Activated CD4-positive, CD25-positive, alpha-beta regulatory T cell treated with anti-CD3 and anti-CD28 coated beads, Interleukin-2, amount 50 U/mL, for 24 hours (primary cell): Measurements from ENCODE around the gene CENPP.
A peak's percentile ranks its signal among the peaks of the same experiment; 100 is the strongest.

ENCODE experiments used
- ATAC-seq, 2 donors: fragments of 150-1000 bp; cut with Tn5 transposase; one replicate each; pipeline ENCODE4 v1.10.0; 2021; ENCODE audit warnings: mild to moderate bottlenecking in 1 of 2, moderate library complexity in 1 of 2

The CENPP gene

DNA sequence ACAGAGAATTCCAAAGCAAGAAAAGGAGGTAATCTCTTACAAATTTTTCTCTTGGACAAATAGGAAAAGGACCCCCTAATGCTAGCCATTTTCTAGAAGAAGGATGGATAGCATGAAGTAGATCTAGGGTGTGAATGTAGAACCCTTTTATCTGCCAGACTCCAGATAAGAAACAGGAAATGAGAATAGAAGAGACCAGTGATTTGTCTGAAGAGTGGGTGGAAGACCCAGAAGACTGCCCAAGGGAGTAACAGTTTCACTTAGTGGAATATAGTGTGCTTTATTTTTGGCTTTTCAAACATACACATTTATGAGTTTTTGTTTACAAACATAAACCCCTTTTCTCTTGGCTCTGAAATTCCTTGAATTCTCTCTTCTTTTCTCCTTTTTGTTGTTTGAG, 185.0 kb downstream of the CENPP start:
- ATAC-seq = no peak

DNA sequence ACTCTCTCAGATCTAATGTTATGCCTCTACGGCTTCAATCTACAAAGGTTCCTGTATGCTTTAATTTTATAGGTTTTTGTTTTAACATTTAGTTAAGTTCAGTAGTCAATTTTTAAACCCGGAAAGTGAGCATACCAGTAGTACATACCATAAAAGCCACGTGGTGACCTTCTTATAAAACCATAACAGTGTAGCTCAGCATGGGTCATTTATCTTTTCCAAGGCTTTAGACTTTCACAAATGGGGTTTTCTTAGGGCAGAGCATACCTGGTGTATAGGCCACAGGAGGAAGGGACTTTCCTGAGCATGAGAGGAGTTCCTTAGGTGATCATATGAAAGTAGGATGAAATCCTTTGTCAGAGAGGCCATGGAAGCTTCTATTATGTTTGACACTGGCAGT, 186.9 kb downstream of the CENPP start:
- no peak for ATAC-seq

DNA sequence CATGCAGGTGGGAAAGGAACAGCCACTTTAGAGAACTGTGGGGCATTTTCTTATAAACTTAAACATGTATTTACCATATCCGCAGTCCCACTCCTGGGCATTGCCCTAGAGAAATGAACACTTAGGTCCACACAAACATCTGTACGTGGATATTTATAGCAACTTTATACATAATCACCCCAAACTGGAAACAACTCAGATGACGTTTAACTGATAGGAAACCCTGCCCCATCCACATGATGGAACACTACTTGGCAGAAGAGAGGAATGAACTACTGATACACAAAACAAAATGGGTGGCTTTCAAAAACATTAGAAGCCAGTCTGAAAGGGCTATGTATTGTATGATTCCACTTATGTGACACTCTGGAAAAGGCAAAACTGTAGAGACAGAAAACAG, 187.6 kb downstream of the CENPP start:
- no peak for ATAC-seq

DNA sequence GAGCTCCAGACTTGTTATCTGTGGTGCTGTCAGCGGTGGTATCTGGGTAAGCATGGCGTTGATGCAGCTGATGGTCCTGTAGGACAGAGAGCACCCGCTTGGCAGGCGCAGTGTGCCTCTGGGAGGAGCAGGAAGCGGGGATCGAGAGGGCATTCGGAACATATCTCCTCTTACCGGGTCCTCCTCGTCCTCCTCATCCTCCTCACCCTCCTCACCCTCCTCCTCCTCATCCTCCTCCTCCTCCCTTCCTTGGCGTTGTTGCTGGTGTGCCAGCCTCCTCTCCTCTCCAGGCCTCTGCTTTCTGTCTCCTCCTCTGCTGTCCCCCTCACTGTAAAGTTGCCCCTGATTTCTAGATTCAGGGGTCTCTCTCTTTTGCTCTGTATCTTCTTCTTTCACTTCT, 188.9 kb downstream of the CENPP start:
- no peak for ATAC-seq

DNA sequence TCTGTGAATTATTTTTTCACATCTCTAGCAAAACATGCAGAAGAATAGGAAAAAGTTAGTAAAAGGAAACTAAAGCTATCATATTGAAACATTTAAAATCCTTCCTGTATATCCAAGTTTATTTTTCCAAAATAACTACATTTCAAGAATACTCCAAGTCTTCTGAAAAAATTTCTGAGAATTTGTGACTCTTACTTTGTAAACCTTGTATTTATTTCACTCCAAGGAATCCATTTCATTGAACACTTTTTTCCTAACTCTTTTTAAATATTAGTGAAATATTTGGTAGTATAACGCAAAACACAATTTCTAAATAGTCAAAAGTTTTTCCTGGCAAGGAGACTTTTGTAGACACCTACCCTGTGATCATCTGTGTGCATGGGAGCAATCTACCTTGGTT, 190.8 kb downstream of the CENPP start:
- no peak for ATAC-seq

DNA sequence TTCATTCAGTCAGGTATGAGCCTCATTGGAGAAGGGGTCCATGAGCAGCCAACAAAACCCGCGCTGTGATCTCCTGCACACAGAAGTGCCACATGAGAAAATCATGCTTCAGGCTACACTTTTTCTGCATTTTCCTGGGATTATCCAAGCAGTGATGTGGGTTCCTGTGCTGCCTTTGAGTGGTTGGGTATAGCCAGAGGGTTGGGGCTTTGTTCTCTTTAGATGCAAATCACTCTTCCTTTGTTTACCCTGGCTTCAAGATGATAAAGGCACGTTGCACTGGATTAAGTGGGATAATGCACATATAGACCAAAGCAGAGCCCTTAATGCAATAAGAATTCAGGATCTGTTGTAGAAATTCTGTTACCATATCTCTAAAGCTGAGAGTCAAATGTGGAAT, 191.3 kb downstream of the CENPP start:
- ATAC-seq = no peak

DNA sequence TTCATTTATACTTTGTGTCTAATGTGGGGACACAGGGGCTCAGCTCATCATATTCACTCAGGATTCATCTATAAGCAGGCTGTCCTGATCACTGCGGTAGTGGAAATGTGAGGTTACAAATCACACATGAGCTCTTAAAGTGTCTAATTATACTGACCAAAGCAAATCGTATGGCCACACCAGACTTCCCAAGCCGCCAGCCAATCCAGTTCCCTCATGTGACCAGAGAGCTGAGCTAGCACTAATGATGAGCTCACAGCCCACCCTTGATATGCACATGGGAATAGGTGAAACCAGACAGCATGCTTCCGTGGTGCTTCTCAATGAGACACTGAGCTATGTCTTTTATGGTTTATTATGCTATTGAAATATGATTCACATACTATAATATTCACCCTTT, 192.4 kb downstream of the CENPP start:
- no peak for ATAC-seq

DNA sequence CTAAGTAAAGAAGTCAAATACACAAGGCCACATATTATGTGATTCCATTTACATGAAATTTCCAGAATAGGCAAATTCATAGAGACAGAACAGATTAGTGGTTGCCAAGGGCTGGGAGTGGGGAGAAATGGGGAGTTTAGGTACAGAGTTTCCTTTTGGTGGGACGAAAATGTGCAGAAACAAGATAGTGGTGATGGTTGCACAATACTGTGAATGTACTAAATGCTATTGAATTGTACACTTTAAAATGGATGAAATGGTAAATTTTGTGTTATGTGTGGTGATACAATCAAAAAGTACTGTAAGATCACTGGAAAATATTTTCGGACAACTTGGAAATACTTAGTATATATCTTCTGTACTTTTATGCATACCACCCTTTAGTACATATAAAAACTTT, 195.1 kb downstream of the CENPP start:
- ATAC-seq = no peak

DNA sequence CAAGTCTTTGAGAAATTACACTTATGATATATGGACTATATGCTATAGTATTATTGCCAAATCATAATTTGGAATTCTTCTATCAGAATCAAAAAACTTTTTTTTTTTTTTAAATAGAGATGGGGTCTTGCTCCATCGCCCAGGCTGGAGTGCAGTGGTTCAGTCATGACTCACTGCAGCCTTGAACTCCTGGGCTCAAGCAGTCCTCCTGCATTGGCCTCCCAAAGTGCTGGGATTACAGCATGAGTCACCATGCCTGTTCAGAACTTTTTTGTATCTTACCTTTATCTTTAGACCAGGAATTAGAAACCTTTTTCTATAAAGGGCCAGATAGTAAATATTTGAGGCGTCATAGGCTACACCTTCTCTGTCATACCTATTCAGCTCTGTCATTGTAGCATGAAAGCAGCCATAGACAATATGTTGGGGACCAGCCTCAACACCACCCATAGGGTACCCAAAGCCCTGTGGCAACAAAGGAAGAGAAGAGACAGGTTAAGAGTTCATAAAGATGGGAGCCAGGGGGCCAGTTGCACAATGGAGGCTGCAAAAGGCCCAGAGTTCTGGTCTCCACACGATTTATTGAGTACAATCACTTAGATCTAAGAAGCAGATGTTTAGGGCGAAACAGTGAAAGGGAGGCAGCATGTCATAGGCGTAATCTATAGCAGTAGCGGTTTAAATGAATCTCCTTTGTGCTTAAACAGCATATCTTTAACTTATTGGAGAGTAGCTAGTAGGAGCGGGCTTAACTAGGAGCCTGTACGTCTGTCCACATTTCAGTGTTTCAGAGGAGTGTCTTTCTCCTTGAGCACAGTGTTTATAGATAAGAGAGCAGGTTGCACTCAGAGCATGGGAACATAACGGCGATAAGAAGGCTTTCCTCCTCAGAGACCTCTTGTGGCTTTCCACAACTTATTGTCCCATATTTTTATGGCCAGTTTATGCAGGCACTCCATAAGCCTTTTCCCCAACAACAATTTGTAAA, 197.5 kb downstream of the CENPP start:
- no peak for ATAC-seq

DNA sequence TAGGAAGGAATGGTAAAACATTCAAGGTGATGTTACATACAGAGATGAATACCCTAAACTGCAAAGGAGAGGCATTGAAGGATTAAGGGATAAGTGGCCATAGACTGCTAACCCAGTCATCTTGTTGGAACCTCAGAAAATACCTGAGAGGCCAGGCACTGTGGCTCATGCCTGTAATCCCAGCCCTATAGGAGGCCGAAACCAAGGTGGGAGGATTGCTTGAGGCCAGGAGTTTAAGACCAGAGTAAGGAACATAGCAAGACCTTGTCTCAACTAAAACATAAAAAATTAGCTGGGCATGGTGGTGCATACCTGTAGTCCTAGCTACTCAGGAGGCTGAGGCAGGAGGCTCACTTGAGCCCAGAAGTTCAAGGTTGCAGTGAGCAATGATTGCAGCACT, 199.1 kb downstream of the CENPP start:
- ATAC-seq = no peak

DNA sequence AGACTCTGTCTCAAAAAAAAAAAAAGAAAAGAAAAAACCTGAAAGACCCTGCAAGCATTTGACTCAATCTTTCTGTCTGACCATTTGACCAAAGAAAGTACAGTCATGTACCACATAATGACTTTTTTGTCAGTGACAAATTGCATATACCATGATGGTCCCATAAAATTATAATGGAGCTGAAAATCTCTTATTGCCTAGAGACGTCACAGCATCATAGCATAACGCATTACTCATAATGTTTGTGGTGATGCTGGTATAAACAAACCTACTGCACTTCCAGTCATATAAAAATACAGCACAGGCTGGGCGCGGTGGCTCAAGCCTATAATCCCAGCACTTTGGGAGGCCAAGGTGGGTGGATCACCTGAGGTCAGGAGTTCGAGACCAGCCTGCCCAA, 199.6 kb downstream of the CENPP start:
- ATAC-seq = no peak

DNA sequence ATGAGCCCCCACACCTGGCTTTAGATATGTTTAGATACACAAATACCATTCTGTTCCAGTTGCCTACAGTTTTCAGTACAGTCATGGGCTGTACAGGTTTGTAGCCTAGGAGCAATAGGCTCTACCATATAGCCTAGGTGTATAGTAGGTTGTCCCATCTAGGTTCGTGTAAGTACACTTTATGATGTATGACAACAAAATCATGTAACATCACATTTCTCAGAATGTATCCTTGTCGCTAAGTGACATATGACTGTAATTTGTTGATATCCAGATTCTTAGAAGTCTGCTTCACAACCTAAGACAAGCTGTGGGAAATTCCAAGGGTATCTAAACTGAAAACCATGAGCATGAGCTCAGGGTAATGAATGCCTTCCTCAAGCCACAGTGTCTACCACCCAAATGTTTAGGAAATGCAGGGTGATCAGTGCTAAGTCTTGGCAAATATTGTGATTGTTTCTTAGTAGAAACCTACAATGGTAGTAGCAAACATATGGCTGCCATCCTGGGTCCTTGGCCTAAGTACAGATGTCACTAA, 201.6 kb downstream of the CENPP start:
- ATAC-seq = peak; percentile 21 to 55

DNA sequence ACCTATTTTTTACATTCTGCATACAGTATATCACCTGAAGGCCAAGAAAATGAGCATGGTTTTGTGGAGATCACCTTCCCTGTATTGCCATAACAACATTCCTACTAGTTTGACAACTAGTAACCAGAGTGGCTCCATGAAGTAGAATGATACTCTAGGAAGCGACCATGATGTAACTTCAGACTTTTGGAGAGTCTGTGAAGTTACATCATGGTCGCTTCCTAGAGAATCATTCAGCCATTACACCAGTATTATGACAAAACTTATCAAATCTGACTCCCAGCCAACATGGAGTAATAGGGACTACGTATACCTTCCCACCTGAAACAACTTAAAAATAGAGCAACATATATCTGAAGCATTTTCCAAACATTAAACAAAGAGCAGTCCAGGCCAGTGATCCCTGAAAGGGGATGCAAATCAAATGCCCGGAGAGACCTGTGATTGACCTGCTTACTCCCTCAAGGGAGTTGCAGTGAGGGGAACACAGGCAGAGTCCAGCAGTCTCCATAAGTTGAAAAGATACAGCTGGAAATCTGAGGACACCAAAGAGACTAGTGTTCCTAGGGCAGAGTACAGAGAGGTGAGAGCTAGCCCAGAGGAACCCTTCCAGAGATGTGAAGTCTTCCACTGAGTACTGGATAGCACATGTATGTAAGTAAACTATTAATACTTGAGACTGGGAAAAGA, 202.2 kb downstream of the CENPP start:
- ATAC-seq = no peak

DNA sequence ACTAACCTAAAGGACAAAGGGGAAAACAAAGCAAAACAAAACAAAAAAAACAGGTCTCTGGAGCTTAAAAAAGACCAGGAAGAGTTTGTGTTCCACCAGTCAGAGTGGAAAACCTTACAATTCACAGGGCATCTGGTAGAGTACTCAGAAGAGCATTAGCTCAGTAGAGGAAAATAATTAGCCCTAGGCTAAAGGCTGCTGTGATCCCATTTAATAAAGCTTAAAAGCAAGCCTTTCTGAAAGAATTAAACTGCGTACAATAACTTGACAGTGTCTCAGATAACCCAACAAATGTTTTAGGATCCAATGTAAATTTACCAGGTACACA, 202.7 kb downstream of the CENPP start:
- ATAC-seq = no peak

DNA sequence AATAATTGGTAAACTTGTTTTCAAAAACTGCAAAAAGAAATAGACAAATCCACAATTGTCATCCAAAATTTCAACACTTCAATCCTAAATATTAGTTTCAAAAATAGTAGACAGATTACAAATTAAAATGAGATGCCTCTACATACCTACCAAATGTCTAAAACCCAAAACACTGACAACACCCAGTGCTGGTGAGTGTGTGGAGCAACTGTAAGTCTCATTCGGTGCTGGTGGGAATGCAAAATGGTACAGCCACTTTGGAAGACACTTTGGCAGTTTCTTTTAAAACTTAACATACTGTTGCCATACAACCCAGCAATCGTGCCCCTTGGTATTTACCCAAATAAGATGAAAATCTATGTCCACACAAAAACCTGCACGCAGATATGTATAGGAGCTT, 203.4 kb downstream of the CENPP start:
- no peak for ATAC-seq

DNA sequence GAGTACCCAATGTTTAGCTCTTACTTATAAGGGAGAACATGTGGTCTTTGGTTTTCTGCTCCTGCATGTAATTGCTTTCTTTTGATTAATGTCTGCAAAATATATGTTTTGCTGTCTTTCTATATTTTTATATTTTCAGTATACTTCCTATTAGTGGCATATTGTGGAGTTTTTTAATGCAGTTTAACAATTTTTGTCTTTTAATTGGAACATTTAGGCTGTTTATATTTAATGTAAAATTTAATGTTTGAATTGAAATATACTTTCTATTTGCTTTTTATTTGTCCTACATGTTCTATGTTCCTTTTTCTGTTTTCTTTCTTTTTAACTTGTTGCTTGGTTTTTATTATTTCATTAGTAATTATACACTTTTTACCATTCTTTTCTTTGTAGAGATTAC, 205.1 kb downstream of the CENPP start:
- no peak for ATAC-seq

DNA sequence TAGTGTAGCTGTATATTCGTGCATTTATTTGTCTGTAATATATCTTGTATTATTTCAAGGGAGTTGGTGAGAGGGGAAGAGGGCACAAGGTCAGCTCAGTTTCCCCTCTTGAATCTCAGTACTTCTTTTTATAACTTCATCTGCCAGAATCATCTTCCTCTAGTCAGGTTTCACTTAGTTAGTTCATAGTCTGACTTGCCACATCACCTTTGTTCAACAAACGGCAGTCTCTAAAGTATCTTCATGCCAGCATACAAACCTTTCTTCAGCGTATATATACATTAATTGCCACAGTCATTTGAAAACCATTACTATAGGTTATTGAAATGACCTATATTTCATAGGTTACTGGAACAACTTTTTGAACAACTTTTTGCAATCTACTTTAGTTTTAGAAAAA, 208.5 kb downstream of the CENPP start:
- no peak for ATAC-seq

DNA sequence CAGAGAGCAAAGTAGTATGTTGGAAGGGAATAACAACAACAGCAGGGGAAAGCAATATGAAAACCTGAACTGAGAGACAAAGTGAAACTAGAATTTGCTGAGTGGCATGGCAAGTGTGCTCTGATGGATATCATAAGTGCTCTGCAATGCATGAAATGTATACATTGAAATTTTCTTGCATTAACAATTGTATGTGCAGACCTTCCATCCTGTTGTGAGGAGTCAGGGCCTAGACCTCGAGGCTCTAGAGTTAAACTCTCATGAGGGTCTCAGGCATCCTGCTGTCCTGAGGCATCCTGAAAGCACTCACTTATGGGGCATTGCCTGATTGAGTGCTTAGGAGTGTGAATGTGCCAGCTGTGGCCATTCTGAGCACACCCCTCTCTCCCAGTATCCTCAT, 208.9 kb downstream of the CENPP start:
- ATAC-seq = no peak

DNA sequence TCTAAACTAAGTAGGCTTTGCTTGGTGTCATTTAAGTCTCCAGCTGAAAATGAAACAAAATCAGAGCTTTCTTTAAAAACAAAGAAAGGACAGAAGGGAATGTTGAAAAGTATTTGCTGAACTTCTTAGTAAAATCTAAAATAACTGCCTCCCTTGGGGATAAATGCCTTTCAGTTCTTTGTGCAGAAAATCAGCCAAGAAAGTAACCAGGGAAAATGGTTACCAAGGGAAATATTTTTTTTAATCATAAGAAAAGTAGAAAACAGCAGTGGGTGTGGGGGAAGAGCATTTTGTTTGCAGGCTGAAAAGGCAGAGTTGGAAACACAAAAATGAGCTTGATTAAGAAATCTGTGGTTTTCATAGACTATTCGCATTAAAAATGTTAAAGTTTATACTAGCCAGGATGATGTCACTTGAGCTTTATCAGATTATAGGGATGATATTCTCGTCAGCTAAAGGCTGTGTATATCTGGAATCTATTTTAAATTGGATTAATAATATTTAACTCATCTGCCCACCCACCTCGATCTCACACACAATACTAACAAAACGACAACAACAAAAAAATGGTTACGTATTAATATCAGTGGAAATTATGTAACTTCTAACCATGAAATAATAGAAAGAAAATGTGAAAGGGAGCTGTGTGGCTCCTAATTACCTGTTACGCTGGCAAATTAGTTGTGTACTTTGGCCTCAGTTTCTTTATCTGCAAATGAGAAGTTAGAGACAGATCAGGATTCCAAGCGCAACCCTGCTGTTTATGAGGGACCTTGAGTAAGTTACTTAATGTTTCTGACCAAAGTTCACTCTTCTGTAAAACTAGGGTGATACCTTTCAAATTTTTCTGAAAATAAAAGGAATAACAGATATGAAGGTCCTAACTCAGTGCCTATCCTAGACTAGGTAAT, 210.4 kb downstream of the CENPP start, which contains the start of gene ECM2:
Gene ECM2, minus strand, starts transcription at position 51 of the 911 bp plus-strand sequence. CDS start 13,124 bp downstream, outside the sequence.
- no peak for ATAC-seq

DNA sequence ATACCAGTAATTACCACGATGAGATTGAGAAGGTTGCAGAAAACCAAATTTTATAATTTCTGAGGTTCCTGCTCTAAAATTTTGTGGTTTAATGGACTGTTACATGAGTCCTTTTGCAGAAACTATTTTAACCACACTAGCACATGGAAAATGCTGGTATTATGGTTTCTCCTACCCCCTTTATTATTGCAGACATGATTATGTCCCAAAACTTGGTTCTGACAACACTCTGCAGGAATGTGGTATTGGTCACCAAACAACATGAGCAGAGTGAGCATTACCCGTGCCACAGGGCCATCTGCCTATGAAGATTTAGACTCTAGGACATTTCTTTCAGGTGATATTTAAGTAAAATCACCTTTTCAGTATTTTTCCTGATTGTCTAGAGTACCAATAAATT, 212.8 kb downstream of the CENPP start:
- no peak for ATAC-seq

DNA sequence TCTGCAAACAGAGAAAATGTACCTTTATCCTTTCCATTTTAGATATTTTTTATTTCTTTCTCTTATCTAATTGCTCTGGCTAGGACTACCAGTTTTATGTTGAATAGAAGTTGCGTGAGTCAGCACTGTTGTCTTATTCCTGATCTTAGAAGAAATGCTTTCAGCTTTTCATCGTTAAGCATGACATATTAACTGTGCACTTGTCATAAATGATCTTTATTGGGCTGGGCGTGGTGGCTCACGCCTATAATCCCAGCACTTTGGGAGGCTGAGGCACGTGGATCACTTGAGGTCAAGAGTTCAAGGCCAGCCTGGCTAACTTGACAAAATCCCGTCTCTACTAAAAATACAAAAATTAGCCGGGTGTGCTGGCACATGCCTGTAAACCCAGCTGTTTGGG, 218.2 kb downstream of the CENPP start:
- ATAC-seq = no peak

DNA sequence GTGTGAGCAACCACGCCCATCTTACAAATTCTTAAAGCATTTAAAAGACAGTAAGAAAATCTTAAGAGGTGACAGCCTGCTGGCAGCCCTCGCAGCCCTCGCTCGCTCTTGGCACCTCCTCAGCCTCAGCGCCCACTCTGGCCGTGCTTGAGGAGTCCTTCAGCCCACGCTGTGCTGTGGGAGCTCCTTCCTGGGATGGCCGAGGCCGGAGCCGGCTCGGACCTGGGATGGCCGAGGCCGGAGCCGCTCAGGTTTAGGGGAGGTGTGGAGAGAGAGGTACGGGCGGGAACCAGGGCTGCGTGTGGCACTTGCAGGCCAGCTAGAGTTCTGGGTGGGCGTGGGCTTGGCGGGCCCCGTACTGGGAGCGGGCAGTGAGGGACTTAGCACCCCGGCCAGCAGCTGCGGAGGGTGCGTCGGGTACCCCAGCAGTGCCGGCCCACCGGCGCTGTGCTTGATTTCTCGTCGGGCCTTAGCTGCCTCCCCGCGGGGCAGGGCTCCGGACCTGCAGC, 219.3 kb downstream of the CENPP start:
- no peak for ATAC-seq

DNA sequence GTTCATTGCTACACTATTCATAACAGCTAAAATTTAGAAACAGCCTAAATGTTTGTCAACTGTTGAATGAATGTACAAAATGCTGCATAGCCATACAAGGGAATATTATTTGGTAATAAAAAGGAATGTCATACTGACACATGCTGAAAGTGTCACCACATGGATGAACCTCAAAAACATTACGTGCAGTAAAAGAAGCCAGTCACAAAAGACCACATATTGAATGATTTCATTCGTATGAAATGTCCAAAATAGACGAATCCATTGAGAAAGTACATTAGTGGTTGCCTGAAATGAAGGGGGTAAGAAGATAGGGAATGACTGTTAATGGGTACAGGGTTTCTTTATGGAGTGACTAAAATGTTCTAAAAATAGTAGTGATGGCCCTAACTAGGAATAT, 221.6 kb downstream of the CENPP start:
- ATAC-seq = no peak
